WTC11 (cell line): ENCODE measurements around the gene IFRD1.

Experiments
- TF ChIP-seq, protein P1 (sequence below): sonication (generic); formaldehyde crosslinking; IDR thresholded peaks from 2 replicates; pipeline ENCODE4 v1.8.1; 2022; ENCODE audit warnings: low read depth, missing genetic modification reagents, borderline replicate concordance
- TF ChIP-seq, protein P2 (sequence below): fragments of 200-600 bp; IDR thresholded peaks from 2 replicates; pipeline ENCODE4 v1.8.0; 2022; ENCODE audit warnings: antibody characterized with exemption

DNA sequence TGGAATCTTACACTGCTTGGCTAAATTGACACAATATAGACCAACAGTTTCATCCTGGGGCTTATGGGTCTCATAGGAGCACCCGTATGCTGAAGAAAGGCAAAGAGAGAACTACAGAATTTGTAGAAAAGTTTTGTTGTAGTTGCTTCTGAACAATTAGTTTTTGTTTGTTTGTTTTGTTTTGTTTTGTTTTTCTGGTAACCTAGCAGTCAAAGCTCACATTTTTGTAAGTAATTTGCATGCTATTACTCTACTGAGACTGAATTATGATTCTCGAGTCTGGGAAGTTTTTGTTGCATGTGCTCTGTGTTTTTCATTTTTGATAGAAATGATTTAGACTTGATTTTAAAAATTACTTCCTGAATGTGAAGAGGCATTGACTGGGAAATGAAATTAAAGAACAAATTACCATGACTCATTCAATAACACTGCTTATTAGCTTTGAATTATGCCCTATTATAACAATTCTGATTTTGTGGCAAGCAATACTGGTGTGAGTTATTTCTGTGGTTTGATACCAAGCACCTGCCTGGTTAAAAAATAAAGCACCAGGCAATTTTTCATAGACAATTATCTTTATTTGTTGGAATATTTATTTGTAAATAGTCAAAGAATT, 31.0 kb downstream of the IFRD1 start:
- TF ChIP-seq, protein P1, sequence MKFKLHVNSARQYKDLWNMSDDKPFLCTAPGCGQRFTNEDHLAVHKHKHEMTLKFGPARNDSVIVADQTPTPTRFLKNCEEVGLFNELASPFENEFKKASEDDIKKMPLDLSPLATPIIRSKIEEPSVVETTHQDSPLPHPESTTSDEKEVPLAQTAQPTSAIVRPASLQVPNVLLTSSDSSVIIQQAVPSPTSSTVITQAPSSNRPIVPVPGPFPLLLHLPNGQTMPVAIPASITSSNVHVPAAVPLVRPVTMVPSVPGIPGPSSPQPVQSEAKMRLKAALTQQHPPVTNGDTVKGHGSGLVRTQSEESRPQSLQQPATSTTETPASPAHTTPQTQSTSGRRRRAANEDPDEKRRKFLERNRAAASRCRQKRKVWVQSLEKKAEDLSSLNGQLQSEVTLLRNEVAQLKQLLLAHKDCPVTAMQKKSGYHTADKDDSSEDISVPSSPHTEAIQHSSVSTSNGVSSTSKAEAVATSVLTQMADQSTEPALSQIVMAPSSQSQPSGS: no peak
- TF ChIP-seq, protein P2, sequence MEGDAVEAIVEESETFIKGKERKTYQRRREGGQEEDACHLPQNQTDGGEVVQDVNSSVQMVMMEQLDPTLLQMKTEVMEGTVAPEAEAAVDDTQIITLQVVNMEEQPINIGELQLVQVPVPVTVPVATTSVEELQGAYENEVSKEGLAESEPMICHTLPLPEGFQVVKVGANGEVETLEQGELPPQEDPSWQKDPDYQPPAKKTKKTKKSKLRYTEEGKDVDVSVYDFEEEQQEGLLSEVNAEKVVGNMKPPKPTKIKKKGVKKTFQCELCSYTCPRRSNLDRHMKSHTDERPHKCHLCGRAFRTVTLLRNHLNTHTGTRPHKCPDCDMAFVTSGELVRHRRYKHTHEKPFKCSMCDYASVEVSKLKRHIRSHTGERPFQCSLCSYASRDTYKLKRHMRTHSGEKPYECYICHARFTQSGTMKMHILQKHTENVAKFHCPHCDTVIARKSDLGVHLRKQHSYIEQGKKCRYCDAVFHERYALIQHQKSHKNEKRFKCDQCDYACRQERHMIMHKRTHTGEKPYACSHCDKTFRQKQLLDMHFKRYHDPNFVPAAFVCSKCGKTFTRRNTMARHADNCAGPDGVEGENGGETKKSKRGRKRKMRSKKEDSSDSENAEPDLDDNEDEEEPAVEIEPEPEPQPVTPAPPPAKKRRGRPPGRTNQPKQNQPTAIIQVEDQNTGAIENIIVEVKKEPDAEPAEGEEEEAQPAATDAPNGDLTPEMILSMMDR: no peak
